ENCODE results near the gene TBX1. TPM values are rescaled to one million over a fixed set of nuclear protein-coding genes. Genes with fewer than 3 reads are reported as not detected.

TBX1 gene
- total RNA-seq (2014; rRNA removed; shearing (Covaris generic)), result 0.10 TPM in 1 of 2 replicates, not detected in the other

DNA sequence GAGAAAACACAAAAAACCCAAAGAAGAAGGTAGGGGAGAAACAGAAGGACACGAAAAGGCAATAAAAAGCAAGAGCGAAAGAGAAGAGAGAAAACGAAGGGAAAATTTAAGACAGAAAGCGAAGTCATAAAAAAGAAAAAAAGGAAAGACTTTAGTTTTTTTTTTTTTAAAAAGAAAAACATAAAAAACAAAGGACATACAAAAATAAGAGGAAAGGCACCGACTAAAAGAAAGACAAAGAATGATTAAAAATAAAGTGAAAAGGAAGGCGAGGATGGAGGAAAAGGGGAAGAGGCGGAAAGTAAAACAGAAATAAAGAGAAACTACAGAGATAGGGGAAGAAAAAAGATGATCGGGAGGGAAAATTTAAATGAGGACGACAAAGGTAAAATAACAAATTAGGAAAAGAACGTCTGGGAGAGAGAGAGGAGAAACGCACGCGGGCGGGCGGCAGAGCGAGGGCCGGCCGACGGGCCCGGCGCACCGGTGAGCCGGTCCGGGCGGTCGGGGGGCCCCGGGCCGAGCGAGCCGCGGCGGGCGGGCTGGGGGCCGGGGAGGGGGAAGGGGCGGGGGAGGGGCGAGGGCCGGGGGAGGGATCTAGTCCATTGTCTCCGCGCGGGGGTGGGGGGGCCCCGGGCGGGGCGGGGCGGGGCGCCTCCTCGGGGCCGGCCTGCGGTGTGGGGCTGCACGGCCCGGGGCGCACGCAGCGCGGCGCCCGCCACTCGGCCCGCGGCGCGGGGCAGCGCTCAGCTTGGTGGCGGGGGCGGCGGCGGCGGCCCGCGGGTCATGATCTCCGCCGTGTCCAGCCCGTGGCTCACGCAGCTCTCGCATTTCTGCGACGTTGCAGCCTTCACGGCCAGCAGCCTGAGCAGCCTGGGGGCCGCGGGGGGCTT lies at the start of gene TBX1:
TSS of gene TBX1 (plus strand) at position 721 of the 893 bp plus-strand sequence. CDS start at position 787, 66 bp downstream.
- no peak for DNase-seq (ENCODE audit: low read depth)

DNA sequence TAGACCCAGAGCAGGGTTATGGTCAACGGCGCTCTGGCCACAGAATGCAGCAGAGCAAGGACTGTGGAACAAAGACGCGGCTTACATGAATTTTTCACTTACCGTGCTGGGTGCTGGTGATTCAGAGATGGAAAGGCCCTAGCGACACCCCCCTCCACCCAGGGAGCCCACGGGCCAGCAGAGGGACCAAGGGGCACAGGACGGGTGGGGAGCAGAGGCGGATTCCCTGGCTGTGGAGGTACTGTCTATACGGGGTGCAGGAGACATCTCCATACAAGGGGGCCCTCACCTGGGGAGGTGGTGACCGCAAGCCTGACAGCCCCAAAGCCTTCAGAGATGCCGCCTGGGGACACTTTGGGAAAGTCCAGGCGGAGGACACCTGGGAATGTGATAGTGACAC lies 47.3 kb upstream of the TBX1 start:
- no peak for DNase-seq (ENCODE audit: low read depth)

DNA sequence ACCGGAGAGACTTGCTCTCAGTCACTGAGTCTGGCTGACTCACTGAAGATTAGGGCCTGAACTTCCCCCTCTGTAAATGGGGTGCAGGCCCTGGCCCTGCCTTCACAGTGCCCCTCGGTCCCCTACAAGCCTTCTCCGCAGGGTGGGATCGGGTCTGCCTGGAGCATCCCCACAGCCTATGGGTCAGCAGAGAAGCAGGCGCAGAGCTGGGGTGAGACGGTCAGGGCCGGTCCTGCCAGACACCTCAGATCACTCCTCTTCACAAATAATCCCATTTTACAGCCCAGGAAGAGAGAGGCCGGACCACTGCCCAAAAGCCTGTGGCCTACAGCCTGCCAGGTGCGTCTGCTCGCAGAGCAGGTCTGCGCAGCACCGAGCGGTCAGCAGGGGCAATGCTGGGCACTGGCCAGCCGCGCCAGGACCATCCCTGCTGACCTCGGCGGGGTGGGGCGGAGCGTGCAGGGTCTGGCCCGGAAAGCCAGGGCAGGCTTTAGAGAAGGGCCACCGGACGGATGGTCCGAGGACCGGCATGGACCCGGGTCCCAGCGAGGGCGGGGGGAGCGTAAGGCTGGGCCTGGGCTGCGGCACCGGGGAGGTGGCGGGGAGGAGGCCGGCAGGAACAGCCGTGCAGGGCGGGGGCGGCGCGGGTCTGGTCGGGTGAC lies 46.8 kb upstream of the TBX1 start:
- no peak for DNase-seq (ENCODE audit: low read depth)

DNA sequence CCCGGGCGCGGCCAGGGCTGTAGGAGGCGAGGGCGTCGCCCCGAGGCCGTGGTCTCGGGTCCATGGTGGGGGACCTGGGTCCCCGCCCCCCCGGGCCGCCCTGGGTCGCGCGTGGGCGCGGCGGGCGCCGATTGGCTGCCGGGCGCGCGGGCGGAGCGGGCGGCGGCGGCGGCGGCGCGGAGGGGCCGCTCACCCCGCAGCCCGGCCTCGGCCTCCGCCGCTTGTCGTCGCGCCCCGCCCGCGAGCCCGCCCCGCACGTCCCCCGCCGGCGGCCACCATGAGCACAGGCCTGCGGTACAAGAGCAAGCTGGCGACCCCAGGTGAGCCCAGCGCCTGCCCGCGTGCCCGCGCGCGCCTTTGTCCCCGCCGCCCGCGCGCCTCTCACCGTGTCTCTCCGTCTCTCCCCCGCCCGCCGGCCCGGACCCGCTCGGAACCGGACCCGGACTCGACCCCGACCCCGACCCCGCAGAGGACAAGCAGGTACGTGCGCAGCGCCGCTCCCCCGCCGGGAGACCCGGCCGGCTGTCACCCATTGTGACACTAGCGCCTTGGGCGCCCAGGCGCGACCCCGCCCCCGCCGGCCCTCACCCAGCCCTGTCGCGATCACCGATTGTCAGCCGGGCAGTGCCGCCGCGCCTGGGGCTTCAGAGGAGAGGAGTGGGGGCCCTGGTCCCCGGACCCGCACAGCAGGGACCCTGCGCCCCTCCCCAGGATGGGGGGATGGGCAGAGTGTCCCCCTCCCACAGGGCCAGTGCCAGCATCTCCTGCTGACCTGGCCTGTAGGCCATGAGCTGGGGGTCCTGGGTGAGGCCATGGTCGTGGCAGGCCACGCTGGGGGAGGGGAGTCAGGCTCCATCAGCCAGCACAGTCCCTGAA lies 46.0 kb upstream of the TBX1 start, which contains the start of gene SEPTIN5:
TSS of gene SEPTIN5 (plus strand) at position 192 of the 876 bp plus-strand sequence. CDS start at position 278, 86 bp downstream.
- DNase-seq (ENCODE audit: low read depth), result no peak

DNA sequence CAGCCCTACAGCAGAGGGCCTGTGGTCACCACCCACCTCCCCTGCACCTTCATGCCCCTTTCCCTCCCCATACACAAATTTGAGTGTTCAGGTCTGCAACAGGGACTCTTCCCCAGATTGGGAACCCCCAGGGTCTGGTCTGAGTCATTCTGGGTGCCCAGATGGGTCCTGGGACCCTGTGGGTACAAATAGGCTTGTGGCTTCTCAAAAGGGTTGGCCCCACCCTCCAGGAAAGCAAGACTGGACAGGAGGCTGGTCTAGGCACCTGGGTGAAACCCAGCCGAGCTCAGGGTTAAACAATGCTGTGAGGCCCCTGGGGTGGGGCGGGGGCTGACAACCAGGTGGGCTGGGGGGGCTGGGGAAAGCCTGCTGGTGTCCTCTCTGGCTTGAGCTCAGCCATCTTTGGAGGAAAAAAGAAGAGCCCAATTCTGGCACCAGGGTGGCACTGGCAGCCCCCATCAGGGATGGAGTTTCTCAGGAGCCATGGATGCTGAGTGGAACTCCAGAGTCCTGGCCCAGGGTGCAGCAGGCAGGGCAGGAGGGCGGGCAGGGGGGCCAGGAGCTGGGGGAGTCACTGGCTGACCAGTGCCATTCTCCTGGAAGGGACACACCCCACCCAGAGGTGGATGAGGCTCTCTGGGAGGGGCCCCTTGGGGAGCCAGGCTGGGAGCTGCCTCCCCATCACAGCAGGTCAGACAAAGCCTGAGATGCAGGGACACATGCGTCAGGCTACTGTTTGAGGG lies 45.2 kb upstream of the TBX1 start:
- no peak for DNase-seq (ENCODE audit: low read depth)

DNA sequence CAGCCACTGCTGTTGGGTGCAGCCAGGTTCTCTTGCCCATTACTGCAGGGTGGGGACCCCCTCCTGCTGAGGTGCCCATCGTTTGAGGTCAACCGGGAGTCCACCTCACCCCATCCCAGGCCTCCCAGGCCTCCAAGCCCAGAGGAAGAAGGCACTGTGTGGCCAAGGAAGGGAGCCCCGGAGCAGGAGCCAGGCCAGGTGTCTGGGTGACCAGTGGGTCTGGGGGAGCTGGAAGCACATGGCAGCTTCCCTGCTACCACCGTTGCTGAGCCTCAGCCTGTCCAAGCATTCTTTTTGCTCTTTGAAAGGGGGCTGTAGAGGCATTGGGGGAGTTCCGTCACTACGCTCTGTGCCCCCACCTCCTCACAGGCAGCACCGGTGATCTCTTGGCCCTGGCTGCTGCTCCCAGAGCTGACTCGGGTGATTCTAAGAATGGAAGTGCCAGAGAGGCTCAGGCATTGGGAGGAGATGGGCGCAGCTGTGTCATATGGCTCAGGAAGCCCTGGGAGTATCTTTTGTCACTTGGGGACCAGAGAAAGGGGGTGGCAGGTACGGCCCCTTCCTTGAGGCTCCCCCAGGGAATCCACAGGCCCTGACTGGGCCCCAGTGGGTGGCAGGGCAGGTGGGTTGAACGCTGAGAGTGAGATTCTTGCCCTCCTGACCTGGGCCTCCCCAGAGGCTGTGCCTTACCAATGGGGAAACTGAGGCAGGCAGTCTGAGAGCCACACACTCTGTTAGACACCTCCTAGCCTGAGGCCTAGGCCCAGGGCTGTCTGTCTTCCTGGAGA lies 44.3 kb upstream of the TBX1 start:
- no peak for DNase-seq (ENCODE audit: low read depth)

DNA sequence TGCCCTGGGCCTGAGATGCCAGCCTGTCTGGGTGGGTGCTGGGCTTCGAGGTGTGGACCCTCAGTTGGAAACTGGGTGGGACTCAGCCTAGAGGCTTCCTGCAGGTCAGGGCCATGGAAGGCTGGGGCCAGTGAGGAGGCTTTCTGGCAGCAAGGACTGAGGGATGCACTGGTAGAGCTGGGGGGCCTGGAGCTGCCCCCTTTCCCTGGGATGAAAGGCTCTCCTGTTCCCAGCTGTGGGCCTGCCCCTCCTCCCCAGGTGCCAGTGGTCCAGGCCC lies 43.8 kb upstream of the TBX1 start:
- no peak for DNase-seq (ENCODE audit: low read depth)

DNA sequence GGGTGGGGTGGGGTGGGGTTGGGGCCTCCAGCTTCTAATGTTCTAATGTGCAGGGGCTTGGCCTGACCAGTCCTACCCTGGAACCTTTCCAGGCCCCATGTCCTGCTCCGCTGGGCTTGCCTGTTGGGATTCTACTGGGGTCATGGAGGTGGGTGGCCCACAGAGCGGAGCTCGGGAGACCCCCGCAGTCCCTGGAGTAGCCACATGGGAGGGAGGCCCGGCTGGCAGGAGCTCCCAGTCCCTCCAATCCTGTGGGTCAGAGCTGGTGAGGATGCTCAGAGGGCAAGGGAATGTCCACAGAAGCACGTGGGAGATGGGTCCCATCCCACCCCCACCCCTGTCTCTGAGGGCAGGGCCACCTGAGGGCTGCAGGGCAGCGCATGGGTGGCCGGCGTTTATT lies 43.4 kb upstream of the TBX1 start:
- no peak for DNase-seq (ENCODE audit: low read depth)

DNA sequence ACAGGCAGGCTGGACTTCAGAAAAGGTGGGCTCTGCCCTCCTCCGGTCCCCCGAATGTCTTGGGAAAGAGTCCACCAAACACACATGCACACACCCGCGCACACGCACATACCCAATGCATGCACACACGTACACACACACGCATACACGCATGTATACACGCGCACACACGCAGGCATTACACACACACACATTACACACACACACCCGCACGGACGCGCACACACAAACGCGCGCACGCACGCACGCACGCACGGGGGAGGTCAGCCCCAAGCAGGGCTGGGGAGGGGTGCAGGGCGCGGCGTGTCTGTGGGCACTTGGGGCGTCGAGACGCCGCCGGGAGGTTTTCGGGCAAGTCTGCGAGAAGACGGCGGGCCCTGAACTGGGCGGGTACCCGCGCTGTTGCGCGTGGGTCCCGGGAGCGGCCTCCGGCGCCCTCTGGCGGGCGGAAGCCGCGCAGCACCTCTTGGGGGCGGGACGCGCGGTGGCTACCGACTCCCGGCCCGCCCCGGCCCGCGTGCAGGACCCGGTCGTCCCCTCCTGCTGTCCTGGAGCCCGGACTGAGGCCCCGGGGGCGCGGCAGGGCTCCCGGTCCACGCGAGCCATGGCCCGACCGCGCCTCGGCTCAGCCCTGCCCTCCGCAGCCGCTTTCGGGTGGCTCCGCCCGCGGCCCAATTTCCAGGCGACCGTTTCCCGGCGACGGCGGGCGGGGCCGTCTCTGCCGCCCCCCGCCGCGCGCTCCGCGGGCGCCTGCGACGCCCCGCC lies 42.7 kb upstream of the TBX1 start:
- DNase-seq (ENCODE audit: low read depth), result peak; percentile 47

DNA sequence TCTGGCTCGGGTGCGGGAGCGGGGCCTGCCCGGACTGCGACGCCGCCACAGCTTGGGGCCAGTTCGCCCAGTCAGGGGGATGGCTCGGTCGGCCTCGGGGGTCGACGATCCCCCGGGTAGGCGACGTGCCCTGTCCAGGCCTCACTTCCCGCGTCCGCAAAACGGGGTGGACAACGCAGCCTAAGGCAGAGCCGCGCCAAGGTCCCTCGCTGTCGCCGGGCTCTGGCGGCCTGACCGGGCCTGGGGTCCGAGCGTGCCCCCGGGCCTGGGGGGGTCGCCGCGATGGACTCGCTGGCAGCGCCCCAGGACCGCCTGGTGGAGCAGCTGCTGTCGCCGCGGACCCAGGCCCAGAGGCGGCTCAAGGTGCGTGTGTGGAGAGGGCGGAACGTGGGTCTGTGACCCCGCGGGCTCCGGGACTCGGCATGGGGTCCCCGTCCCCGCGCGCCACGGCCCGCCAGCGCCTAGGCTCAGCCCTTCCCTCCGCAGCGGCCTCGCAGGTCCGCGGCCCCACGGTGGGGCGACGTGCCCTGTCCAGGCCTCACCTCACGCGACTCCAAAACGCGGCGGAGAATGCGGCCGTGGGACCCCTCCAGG lies 42.0 kb upstream of the TBX1 start:
- DNase-seq (ENCODE audit: low read depth), result no peak

DNA sequence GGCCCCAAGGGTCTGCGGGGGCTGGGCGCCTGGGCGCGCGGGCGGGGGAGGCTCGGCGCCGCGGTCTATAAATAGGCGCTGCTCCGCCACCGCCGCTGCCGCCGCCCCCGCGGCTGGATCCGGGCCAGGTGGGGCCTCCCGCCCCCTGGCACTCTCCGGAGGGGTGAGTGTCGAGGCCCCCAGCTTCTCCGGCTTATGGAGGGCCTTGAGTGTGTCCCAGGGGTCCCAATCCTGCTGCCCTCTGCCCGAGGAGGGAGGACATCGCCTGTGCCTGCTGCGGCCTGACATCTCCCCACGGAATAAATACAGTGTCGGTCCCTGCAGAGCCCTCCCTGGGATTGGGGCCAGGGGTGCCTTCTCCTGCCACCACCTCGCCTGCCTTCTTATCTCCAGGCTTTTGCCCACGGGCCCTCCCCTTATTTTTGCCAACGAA lies 41.5 kb upstream of the TBX1 start:
- no peak for DNase-seq (ENCODE audit: low read depth)

DNA sequence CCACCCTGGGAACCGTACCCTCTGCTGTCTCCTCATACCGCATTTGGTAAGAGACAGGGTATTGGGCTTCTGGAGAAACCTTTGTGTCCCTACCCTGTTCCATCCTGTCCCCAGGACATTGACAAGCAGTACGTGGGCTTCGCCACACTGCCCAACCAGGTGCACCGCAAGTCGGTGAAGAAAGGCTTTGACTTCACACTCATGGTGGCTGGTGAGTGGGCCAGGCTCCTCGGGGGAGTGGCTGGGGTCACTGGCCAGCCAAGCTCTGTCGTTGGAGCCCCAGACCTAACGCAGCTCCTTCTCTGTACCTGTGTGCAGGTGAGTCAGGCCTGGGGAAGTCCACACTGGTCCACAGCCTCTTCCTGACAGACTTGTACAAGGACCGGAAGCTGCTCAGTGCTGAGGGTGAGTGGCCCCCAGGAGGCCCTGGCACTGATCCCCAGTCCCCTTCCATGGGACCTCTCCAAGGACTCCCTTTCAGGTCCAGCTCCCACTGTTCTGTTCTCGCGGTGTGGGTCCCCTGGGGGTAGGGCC lies 41.0 kb upstream of the TBX1 start:
- no peak for DNase-seq (ENCODE audit: low read depth)

DNA sequence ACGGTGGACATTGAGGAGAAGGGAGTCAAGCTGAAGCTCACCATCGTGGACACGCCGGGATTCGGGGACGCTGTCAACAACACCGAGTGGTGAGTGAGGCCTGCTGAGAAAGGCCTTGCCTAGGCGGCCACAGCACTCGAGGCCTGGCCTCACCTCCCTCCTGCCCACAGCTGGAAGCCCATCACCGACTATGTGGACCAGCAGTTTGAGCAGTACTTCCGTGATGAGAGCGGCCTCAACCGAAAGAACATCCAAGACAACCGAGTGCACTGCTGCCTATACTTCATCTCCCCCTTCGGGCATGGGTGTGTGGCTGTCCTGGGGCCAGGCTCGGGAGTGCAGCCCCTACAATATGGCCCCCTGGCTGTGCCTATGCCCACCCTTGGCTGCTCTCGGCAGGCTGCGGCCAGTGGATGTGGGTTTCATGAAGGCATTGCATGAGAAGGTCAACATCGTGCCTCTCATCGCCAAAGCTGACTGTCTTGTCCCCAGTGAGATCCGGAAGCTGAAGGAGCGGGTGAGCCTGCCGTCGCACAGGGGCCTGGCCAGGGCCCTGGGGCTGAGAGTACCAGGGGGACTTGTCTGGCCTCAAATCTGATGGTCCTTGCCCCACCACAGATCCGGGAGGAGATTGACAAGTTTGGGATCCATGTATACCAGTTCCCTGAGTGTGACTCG lies 40.3 kb upstream of the TBX1 start:
- DNase-seq (ENCODE audit: low read depth), result no peak

DNA sequence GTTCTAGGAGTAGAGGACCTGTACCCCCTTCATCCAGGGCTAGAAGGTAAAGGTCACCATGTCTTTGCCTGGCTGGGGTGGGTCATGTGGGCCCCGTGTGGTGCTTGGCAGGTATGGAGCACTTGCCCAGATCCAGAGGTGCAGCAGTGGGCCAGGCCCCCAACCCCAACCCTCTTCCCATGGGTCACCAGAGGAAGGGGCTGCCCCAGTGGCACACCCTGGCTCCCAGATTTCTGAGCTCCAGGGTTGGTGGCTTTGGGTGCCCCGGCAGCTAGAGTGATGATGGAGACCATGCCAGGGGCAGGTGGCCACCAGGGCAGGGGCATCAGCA lies 39.6 kb upstream of the TBX1 start:
- no peak for DNase-seq (ENCODE audit: low read depth)

DNA sequence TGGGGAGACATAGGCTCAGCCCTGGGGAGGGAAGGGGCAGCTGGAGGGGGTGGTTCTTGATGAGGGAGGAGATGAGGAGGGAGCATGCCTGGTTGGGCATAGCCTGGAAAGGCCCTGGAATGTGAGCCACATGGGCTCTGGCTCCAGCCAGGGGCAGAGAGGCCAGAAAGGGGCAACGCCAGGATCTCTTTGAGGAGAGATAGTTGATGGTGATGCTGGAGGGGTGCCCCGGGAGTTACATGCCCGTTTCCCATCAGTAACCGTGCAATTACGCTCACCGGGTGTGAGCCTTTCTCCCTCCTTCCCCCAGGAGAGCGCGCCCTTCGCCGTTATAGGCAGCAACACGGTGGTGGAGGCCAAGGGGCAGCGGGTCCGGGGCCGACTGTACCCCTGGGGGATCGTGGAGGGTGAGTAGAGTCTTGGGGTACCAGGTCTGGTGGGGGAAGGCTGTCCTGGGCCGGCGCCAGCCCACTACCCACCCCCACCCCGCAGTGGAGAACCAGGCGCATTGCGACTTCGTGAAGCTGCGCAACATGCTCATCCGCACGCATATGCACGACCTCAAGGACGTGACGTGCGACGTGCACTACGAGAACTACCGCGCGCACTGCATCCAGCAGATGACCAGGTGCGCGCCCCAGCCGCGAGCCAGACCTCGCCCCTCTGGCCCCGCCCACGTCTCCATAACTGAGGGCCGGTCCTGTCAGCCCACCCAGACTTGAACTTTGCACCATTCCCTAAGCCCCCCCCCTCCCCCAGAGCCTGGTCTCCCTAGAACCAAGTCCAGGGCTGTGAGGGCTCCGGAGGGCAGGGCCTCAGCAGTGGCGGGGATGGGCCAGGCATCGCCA lies 39.0 kb upstream of the TBX1 start:
- DNase-seq (ENCODE audit: low read depth), result no peak

DNA sequence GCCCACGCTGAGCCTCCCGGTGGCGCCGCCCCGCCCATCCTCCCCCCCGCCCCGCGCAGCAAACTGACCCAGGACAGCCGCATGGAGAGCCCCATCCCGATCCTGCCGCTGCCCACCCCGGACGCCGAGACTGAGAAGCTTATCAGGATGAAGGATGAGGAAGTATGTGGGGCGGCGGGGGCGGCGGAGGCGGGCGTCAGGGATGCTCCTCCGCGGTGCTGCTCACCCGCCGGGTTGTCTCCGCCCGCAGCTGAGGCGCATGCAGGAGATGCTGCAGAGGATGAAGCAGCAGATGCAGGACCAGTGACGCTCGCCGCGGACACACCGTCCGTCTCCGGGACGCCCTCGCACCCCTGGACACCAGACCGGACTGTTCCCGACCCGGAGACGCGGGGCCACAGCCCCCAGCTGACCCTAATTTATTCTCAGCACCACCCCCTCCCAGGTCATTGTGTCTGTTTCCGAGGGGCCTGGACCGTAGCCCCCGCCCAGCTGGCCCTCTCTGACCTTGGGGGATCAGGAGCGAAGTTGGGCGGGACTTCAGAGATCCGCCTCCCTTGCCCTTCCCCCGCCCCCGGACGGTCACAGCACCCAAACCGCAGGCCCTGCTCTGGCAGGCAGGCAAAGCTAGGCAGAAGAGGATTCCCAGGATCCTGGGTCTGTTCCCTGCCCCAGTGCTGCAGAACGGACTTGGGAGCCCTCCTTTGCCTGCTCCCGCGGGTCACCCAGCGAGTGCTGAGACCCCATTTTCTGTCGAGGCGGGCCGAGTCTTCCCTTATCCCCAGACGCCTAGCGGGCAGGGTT lies 38.2 kb upstream of the TBX1 start:
- no peak for DNase-seq (ENCODE audit: low read depth)

DNA sequence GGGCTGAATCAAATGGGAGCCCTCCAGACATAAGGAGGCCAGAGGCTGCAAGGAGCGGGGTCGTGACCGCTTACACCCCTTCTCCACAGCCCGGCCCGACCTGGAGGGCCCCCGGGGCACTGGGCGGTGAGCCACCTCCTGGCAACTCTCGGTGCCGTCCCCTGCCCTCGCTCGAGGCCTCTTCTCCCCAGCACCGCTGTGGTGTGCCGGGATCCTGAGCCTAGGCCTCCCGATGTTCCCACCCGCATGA lies 37.7 kb upstream of the TBX1 start:
- no peak for DNase-seq (ENCODE audit: low read depth)

All from M059J (cell line).